Left lung (tissue), 10 donors: ENCODE data around the gene ZNF70. TPM values are rescaled to one million over a fixed set of nuclear protein-coding genes. Genes with fewer than 3 reads are reported as not detected.

Experiments used
- ATAC-seq: fragments of 200-7000 bp; cut with Tn5 transposase; one replicate; pipeline ENCODE4 v1.9.1; 2020; ENCODE audit warnings: moderate library complexity
- DNase-seq, 4 donors: peaks; one replicate each; pipeline ENCODE4 v3.0.0-alpha.2; 2013 to 2020
- H3K27ac ChIP-seq, 2 donors: fragments of 200-600 bp; sonication (generic) in 1 of 2; one replicate each; pipeline versions ENCODE4 v1.5.0 to v1.8.0; 2020 to 2021
- H3K27me3 ChIP-seq, 2 donors: fragments of 200-600 bp; sonication (generic) in 1 of 2; one replicate each; pipeline versions ENCODE4 v1.5.0 to v1.8.0; 2020 to 2021
- H3K36me3 ChIP-seq, 2 donors: fragments of 200-600 bp; sonication (generic) in 1 of 2; one replicate each; pipeline versions ENCODE4 v1.5.0 to v1.8.0; 2020 to 2021
- H3K4me1 ChIP-seq, 2 donors: fragments of 200-600 bp; one replicate each; pipeline ENCODE4 v1.8.0; 2021
- H3K4me3 ChIP-seq, 2 donors: fragments of 200-600 bp; sonication (generic) in 1 of 2; one replicate each; pipeline versions ENCODE4 v1.5.0 to v1.8.0; 2020 to 2021; ENCODE audit warnings: mild to moderate bottlenecking in 1 of 2
- H3K9me3 ChIP-seq, 2 donors: fragments of 200-600 bp; sonication (generic) in 1 of 2; one replicate each; pipeline versions ENCODE4 v1.5.0 to v1.8.0; 2020 to 2021
- CTCF ChIP-seq, 2 donors: fragments of 200-600 bp; sonication (generic) in 1 of 2; IDR thresholded peaks; one replicate each; pipeline versions ENCODE4 v1.5.0 to v1.8.0; 2021; ENCODE audit warnings: antibody characterized with exemption in 2 of 2
- intact Hi-C, 2 donors: fragments of 100-400 bp; cut with DNase I; formaldehyde crosslinking; loops; one replicate each; pipeline versions ENCODE4 v1.11.2 to v1.14.2; 2022
- polyA plus RNA-seq, 6 donors: library from polyadenylated mRNA; unstranded; fragments of 120-200 nt; gene quantifications; one replicate each; pipeline ENCODE4 v1.2.1, GENCODE V29; 2013; ENCODE audit not compliant: insufficient read length in 6 of 6
- total RNA-seq, 2 donors: library from RNA; stranded (reverse); fragmentation: NEBNext Ultra II Directional; extraction: Animal tissue kit (Norgen Biotek cat#: 25700); gene quantifications; one replicate each; pipeline ENCODE4 v1.2.1, GENCODE V29; 2021
- donor health status: DM: no; HTN: yes; CAD: no.
- donor health status: DM: no; HTN: no; CAD: no.

The ZNF70 gene
- total and polyA plus RNA-seq, 8 donors = 5.9 to 10.7 (median 9.4) TPM

- TF ChIP-seq CTCF (IDR thresholded peaks at IDR 0.05) = no peak
- DNase-seq (no peak), ATAC-seq (no peak)
- H3K27ac ChIP-seq = no peak overlapping the region
- no peaks in the 10 kb centered on the region for H3K27me3 ChIP-seq
- no peaks in the 10 kb centered on the region for H3K4me1 ChIP-seq
- H3K4me3 ChIP-seq = no peak overlapping the region
- intact Hi-C loops = no loop called here
- no peaks in the 10 kb centered on the region for H3K9me3 ChIP-seq
- peaks cover 0 to 98% of the 10 kb centered on the region in 2 donors for H3K36me3 ChIP-seq
Measured at GRCh38 chr22:23708270-23708669, 42.6 kb downstream of the ZNF70 start.

- H3K4me3 ChIP-seq = no peak overlapping the region
- no peaks in the 10 kb centered on the region for H3K27me3 ChIP-seq
- H3K9me3 ChIP-seq = no peaks in the 10 kb centered on the region
- TF ChIP-seq CTCF (IDR thresholded peaks at IDR 0.05) = no peak
- peaks cover 0 to 94% of the 10 kb centered on the region in 2 donors for H3K36me3 ChIP-seq
- DNase-seq = no peak
- ATAC-seq = no peak
- intact Hi-C loops = no loop called here
- H3K4me1 ChIP-seq = no peaks in the 10 kb centered on the region
- H3K27ac ChIP-seq = no peak overlapping the region
Measured at GRCh38 chr22:23705358-23705757, 45.6 kb downstream of the ZNF70 start.

GRCh38 chr22:23704829-23705228, 46.1 kb downstream of the ZNF70 start:
- H3K36me3 ChIP-seq = peaks cover 0 to 94% of the 10 kb centered on the region in 2 donors
- intact Hi-C loops = no loop called here
- no peak for DNase-seq
- TF ChIP-seq CTCF (IDR thresholded peaks at IDR 0.05) = no peak
- no peak for ATAC-seq
- no peaks in the 10 kb centered on the region for H3K4me1 ChIP-seq
- H3K4me3 ChIP-seq = no peak overlapping the region
- no peaks in the 10 kb centered on the region for H3K27me3 ChIP-seq
- no peak overlapping the region for H3K27ac ChIP-seq
- H3K9me3 ChIP-seq = no peaks in the 10 kb centered on the region

- ATAC-seq = no peak
- no peaks in the 10 kb centered on the region for H3K9me3 ChIP-seq
- peaks cover 0 to 93% of the 10 kb centered on the region in 2 donors for H3K36me3 ChIP-seq
- H3K27me3 ChIP-seq = no peaks in the 10 kb centered on the region
- intact Hi-C loops = no loop called here
- DNase-seq = no peak
- TF ChIP-seq CTCF (IDR thresholded peaks at IDR 0.05) = no peak
- H3K4me3 ChIP-seq = no peak overlapping the region
- H3K4me1 ChIP-seq = no peaks in the 10 kb centered on the region
- H3K27ac ChIP-seq = no peak overlapping the region
Measured at GRCh38 chr22:23704062-23704461, 46.9 kb downstream of the ZNF70 start.

DNA sequence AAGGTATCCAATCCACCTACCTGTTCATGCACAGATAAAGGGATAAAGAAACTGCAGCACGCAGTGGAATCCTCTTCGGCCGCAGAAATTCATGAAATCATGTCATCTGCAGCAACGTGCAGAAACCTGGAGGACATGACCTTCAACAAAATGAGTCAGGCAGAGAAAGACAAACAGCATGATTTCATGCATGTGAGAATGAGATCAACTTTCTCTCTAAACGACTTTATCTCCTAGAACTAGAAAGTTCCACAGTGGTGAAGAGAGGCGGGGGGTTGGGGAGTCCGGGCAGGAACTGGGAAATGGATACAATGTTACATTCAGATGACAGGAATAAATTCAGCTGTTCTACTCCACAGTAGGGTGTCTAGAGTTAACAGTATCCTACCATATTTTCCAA, 50.2 kb downstream of the ZNF70 start:
- no peaks in the 10 kb centered on the region for H3K27me3 ChIP-seq
- peaks cover 0 to 76% of the 10 kb centered on the region in 2 donors for H3K36me3 ChIP-seq
- no peak overlapping the region for H3K4me3 ChIP-seq
- H3K9me3 ChIP-seq = no peaks in the 10 kb centered on the region
- H3K27ac ChIP-seq = no peak overlapping the region
- no peak for TF ChIP-seq CTCF (IDR thresholded peaks at IDR 0.05)
- ATAC-seq = no peak
- peaks cover 0 to 12% of the 10 kb centered on the region in 2 donors for H3K4me1 ChIP-seq
- DNase-seq = no peak
- intact Hi-C loops = no loop called here
